ENCODE data around the gene LHPP.

DNA sequence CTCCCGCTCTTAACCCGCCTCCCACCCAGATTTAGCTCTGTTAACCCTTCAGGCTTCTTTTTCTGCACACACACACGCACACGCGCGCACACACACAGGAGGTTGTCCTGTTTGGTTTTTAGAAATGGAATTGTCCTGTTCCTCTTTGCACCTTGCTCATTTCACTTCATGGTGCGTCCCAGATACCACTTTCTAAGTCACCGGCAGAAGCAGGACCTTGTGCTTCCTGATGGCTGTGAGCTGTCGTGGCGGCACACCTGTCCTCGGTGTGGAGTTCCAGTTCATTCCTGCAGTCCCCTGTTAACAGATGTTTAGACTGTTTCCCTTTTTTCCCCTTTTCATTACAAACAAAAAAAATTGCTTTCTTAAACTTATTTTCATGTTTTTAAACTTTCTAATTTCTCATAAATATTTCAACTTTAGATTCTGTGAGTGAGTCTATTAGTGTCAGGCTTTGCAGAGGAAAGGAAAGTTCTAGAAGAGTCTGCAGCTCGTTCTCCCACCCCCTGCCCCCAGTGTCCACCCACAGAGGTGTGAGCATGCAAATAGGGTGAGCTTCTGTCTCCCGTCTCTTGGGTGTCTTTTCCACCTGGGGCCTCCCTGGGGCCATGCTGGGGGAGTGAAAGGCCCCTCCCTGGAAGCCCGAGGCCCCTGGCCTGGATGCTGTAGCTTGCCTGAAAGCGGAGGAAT, 85.5 kb downstream of the LHPP start:
- TF ChIP-seq, protein P1, sequence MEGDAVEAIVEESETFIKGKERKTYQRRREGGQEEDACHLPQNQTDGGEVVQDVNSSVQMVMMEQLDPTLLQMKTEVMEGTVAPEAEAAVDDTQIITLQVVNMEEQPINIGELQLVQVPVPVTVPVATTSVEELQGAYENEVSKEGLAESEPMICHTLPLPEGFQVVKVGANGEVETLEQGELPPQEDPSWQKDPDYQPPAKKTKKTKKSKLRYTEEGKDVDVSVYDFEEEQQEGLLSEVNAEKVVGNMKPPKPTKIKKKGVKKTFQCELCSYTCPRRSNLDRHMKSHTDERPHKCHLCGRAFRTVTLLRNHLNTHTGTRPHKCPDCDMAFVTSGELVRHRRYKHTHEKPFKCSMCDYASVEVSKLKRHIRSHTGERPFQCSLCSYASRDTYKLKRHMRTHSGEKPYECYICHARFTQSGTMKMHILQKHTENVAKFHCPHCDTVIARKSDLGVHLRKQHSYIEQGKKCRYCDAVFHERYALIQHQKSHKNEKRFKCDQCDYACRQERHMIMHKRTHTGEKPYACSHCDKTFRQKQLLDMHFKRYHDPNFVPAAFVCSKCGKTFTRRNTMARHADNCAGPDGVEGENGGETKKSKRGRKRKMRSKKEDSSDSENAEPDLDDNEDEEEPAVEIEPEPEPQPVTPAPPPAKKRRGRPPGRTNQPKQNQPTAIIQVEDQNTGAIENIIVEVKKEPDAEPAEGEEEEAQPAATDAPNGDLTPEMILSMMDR (conservative IDR thresholded peaks at IDR 0.05; ENCODE audit: low read depth, low read length): no peak
- TF ChIP-seq EZH2phosphoT487 (IDR thresholded peaks at IDR 0.05; ENCODE audit: borderline replicate concordance, low read length): no peak
